NCI-H526 (cell line): ENCODE data around the gene SHISA8.
A peak's percentile ranks its signal among the peaks of the same experiment; 100 is the strongest.

ENCODE experiments used
- DNase-seq, 2 experiments: peaks; one replicate each; lab custom pipeline; 2025; lab: John Stamatoyannopoulos, UW

SHISA8 gene

DNA sequence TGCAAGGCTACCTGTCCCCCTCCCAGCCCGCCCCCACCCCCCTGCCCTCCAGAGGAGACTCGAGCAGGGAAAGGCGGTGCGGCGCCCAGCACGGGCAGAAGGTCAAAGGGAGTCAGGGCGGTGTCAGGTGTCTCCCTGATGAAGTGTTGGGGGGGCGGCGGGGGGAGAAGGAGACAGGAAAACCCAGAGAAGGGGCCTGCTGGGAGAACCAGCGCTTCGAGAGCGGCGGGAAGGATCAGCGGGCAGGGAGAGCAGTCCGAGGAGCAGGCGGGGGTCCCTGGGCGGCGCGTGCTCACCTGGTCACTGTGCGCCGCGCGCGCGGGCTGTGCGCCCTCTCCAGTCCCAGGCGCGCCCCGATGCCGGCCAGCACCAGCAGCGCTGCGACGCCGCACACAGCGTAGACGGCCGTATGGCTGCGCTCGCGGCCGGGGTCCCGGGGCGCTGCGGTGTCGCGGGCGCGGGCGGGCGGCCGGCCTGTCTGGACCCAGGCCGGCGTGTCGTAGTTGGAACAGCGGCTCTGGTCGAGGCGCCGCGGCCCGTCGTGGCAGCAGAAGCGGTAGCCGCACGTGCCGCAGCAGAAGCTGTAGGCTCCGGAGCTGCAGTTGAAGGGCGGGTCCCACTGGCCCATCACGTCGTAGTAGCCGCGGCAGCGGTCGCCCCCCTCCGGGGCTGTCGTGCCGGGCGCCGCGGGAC is 886 bp downstream of the SHISA8 start:
- DNase-seq = no peak

DNA sequence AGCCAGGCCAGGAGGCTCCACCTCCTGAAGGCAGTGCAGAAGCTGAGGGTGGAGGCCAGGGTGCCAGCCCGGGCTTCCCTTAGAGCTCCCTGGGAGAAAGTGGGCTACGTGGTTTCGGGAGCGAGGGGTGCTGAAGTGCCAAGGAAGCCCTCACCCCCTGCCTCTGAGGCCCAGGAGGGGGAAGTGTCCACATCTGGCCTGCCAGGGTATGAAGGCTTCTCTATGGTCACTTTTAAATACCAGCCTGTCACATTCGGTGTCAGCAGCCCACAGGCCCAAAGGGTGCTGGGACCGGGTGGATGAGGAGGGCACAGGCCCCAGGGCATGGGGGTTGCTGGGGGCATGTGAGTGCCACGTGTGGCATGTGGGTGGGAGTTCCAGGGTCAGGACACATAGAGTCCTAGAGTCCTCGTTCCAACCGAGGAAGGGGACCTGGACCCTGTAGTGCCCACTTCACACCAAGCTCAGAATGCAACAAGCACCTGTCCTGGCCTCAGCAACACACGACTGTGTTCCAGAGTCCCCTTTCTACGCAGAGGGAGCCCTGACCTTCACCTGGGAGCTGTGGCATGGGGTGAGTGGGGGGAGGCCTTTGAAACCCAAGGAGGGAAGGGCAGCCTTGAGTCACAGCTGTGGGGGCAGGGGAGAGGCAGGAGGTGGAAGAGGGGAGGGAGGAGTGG is 1.7 kb downstream of the SHISA8 start:
- DNase-seq = no peak

DNA sequence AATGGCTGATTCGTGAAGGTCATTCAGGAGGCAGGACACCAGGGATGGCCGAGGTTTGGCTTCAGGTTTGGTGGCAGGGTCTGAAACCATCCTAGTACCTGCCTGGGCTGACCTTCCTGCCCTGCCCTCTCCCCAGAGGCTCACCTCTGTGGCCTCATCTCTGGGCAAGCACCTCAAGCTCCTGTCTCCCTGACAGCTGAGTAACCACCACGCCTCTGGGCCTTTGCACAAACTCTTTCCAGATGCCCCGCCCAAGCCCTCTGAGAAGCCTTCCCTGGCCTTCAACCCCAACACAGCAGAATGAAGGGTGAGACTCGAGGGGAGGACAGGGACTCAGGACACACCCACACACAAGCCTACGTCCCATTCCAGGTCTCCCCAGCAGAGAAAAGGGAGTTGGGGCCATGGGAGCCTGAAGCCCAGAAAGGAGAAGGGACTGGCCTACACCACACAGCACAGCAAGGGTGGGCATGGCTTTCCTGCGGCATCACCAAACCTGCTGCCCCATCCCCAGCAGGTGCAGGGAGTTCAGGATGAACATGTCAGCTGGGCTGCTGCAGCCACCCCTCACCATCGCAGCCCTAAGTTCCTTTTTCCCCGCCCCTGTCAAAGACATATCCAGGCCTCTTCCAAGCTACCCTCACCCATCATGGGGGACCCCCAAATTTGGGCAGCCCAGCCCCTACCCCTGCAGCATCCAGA is 2.4 kb downstream of the SHISA8 start:
- no peak for DNase-seq

DNA sequence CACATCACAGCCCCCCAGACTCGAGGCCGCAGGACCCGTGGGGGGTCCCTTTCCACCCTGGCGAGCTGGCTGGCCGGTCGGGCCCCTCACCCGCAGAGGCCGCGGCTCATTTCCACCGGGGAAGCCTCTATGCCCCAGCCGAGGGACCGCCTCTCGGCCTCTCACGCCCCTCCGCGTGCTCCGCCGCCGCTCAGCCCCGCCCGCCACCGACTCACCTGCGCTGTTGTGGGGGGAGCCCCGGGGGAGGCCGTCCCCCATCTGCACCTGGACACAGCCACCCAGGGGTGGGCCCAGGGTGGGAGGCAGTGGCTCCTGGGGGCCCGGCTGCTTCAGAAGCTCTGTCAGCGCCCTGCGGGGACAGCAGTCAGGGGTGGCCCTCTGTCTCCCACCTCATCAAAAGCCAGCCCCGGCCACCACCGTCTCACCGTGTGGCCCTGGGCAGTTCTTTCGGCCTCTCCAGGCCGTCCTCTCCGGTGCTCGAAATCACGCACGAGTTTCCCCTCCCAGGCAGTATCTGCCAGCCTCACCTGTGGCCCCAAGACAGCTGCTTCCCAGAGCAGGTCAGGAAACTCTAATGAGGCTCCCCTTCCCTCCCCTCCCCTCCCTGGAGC is 3.8 kb downstream of the SHISA8 start:
- no peak for DNase-seq

DNA sequence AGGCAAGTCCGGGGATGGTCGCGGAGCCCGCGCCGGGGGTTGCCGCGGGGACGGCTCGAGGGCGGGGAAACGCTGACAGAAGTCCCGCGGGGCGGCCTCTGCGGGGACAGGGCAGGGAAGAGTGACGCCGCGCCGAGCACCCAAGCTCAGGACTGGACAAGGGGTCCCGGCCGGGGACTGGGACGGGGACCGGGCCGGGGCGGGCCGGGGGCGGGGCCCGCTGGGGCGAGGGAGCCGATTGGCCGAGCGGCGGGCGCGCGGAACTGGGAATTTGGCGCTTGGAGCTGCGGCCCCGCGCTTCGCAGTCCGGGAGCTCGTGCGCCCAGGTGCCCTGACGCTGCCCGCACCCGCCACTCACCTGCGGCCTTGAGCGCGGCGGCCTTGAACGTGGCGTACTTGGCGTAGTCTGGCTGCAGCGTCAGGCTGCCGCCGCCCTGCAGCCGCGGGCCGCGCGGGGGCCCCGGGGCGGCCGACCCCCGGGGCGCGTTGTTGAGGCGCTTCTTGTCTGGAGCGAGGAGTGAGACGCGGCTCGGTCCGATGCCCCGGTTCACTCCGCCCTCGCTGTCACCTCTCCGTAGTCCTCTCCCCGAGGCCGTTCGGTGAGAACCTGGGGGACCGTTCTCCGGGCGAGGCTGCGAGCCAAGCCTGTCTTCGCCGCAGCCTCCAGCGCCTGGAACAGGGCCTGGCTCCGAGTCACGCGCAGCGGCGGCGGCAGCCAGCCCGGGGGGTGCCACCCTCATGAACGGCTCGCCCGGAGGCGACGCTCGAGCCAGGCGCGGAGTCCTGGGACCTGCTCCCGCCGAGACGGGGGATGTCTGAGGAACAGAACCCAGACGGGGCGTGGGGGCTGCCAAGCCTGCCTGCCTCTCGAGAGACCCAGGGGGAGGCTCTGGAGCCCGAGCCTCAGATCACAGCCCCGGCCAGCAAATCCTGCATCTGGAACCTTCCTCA is 4.5 kb downstream of the SHISA8 start:
- DNase-seq = peak in 1 of 2 experiments; percentile 38

DNA sequence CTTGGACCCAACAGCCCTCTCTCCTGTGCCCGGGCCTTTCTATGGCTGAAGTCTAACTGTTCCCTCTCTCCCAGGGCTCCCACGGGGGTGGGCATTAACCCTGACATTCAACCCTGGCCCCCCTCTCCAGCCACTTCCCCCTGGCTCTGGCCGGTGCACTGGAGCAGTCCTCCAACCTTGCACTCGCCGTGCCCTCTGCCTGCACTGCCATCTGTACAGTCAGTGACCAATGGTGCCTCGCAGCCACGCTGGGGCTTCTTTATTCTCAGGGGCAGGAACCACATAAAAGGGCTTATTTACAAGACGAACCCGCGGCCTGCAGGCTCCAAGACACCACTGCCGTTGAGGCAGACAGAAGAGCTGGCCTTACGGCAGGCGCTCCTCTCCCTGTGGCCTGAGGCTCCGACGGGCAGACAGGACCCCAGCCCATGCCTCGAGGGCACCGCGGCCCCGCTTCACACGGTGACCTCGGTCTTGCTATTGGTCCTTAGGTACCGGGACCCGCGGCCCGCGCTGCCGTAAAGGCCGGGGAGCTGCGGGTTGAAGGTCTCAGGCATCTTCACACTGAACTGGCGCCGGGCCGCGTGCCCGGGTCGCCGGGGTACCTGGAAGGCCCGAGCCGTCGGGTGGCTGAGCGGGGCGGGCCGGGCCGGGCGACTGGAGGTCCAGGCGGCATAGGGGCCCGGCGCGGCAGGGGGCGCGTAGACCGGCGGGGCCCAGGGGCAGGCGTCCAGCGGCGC is 5.4 kb downstream of the SHISA8 start:
- no peak for DNase-seq

DNA sequence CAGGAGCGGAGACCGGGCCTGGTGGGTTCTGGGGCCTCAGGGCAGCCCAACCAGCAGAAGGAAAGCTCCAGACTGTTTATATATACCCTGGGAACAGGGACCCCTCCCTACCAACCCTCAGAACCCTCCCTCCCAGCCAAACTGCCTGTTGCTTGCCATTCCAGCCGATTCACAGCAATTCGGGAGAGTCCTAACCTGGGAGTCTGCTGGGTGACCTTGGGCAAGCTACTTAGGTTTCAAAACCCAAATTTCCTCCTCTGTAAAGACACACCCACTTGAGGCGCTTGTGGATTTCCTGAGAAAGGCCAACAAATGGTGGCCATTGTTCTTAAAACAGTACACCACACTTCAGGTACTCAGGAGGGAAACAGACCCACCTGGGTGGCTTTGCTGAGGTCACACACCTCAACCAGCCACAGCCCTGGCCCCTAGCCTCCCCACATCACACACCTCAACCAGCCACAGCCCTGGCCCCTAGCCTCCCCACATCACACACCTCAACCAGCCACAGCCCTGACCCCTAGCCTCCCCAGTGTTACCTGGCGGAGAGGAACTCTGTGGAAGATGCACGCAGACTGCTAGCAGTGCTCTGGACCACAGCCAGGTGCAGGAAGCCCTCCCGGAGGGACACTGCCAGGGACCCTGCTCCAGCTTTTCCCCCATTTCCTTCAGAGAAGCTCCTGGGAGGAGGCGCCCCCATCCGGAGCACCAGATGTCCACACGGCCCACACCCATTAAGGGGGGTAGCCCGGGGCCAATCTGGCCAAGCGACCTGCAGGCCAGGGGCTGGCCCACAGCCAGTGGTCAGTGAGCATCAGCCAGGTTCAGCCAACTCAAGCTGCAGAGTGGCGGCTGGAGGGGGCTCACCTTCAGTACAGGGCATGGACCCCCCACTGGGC is 6.2 kb downstream of the SHISA8 start:
- DNase-seq = no peak

DNA sequence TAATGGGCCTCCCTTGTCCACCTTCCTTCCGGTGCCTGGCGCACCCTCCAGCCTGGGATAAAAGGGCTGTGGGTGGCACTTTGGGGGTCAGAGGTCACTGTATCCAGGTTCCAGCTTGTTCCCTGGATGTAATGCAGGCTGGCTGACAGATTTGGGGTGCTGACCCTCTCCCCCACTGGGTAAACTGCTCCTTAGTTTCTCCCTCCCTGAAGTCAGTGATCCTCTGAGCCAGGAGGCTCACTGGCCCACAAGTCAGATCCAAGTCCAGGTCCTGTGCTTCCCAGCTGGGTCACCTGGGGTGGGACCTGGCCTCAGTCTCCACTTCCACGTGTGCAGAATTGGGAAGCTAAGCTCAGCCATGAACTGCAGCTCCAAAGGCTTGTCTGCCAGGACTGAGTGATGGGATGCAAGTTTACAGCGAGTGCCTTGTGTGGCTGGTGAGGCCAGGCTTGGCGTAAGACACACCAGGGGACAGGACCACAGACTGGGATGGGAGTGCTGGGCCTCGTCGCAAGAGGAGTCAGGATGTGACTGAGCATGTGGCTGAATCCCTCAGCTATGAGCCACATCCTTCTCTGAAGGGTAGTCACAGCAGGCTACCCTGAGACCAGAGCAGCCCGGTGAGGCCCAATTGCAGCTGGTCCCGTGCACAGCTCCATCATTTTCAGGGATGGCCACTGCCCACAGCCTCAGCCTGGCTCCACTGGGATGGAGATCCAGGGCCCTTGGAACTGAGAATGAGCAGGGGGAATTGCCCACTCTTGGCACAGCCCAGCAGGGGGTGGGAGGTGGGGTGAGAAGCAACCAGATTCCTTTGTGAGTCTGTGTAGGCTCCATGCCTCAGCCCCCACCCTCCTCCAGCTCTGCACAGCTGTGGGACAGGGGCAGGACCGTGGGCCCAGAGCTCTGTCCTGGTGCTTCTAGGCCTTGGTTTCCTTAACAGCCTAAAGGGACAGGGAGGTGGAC is 7.2 kb downstream of the SHISA8 start:
- no peak for DNase-seq

DNA sequence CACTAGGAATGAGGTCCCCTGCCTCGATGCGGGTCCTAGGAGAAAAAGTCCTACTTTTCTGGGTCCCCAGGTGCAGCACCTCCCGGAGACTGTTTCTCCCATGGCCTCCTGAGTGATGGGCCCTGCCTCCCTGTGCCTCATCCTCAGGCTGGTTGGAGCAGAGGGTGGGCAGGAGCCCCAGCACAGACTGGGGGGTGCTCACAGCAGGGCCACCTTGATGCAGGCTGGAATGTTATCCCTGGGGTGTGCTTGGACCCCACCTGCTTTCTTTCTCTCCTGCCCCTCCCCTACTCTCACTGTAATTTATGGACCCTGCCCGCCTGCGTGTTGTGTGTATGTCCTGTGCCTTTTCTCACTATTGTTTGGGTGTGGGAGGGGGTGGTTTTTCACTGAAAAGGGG is 8.1 kb downstream of the SHISA8 start:
- no peak for DNase-seq

DNA sequence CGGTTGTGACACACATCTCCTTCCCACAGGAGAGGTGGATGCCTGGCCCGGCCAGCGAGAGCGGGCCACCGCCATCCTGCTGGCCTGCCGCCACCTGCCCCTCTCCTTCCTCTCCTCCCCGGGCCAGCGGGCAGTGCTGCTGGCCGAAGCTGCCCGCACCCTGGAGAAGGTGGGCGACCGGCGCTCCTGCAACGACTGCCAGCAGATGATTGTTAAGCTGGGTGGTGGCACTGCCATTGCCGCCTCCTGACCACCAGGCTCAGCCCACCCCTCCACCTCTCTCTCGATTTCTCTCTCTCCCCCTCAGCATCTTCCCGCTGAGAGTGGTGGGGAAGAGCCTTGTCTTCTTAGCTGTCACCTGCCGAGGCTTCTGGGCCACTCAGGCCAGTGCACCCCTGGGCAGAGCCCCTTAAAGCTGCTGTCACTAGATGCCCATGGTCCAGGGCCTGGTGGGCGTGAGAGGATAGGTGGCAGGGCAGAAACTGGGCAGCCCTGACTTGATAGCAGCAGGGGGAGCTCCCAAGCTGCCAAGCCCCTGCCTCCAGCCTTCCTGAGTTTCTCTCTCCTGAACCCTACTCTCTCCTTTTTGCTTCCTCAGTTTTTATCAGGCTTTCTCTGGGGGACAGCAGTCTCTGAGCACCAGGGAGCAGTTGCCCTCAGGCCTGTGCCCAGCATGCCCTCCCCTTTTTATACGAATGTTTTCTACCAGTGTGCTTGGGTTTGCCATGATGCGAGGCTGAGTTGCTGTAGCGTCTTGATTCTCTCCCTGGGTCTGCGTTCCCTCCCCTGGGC is 9.3 kb downstream of the SHISA8 start:
- no peak for DNase-seq

DNA sequence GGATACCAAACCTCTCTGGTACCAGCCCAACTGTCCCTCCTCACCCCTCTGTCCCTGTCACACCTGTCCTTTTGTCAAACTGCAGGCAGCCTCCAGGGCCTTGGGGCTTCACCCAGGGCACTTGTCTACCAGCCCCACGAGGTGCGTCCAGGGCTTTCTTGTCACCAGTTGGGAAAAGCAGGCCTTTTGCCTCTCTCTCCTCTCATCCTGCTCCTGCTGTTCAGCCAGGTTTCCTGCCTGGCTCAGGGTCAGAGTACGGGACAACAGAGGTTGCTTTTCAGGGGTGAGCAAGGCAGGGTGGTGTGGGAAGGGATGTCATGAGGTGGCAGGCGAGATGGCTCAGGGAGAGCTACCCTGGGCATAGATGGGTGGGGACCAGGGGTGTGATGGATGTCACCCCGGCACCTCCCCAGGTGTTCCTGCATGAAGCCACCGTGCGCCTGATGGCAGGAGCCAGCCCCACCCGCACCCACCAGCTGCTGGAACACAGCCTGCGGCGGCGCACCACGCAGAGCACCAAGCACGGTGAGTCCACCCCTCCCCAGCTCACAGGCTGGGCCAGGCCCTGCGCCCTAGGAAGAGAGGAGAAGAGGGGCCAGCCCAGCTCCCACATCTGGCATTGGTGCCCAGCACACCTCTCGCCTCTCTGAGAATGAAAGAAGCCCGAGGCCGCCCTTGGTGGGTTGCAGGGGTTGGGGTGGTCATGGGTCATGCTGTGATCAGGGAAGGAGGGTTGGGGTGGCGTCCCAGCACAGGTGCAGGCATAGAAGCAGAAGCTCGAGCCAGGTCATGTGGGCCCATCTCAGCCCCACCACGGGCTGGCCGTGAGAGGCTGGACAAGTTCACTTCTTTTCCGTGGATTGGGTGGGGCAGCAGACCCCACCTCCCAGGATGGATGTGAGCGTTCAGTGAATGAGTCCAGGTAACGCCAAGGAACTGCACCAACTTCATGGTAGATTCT is 10.1 kb downstream of the SHISA8 start:
- no peak for DNase-seq

DNA sequence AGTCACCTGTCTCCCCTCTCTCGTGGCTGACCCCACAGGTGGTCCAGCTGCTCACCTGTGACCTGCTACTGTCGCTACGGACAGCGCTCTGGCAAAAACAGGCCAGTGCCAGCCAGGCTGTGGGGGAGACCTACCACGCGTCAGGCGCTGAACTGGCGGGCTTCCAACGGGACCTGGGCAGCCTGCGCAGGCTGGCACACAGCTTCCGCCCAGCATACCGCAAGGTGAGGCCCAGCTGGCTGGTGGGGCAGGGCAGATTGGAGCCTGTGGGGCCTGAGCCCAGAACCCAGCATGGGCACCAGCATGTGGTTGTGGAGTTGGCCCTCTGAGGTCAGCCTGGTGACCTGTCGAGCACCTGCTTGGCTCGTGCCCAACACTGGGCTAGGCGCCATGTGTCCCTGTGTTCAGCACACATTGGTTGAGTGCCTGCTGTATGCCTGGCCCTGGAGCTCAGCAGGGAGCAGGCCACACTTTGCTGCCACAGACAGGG is 11.9 kb downstream of the SHISA8 start:
- no peak for DNase-seq

DNA sequence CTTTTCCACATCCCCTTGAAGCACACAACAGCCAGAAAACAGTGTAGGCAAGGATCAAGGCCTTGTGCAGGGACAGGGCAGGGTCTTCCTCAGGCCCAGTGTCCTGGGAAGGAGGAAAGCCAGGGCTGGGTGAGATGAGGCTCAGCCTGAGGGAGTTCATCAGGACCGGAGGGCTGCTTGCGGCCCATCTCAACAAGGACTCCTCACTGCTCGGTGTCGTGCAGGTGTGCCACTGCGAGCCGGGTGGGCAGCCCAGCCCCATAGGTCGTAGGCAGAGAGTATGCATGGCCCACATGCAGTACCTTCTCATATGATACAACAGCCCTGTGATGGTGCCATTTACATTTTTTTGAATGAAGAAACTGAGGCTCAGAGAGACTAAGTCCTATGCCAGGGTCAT is 12.9 kb downstream of the SHISA8 start:
- no peak for DNase-seq

DNA sequence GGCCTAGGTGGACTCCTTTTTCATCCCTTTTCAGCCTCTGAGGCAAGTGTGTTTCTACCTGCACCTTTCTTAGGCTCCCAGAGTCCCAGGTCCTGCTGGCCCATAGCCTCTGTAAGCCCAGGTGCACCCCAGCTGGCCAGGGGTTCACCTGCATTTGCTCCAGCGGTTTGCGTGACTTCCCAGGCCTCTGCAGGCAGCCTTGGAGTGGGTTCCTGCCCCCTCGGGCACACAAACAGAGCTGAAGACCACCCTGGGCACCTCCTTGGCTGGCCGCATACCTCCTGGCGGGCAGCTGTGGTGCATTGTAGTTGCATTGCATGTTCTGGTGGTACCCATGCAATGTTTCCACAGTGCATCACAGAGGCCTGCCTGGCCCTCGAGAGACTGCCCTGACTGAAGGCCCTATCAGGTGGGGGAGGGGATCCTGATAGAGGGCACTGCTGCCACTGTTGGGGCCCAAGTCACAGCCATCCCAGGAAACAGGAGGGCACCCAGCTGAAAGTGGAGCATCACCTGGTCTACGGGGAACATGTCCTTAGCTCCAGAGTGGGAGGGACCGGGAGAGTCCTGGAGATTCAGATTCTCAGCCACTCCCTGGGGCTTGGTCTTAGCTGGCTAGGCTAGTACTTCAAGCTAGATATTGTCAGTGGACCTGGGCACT is 14.1 kb downstream of the SHISA8 start:
- DNase-seq = no peak

DNA sequence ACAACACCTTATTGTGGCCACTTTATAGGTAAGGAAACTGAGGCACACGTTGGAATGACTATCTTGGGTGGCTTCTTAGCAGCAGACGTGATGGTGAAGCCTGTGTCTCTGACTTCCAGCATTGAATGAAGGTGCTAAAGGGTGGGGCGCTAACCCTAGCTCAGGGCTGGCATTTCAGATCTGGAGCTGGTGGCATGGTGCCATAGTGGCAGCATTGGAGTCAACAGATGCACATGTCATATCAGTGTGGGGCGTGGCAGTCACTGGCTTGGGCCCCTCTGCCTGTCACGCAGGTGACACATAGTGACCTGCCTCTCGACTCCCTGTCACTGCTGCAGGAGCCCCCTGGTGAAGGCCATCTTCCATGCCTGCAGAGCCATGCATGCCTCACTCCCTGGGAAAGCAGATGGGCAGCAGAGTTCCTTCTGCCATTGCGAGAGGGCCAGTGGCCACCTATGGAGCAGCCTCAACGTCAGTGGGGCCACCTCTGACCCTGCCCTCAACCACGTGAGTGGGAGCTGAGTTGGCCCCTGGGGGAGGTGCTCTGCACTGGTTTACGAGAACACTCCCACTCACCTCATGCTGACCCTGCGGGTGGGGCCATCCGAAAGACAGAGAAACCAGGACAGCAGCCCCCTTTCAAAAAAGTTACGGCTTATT is 14.8 kb downstream of the SHISA8 start:
- no peak for DNase-seq
